K562 treated with DMSO at 1 percent for 48 hours (cell line): Measurements from ENCODE around the gene STK11. TPM values are rescaled to one million over a fixed set of nuclear protein-coding genes. Genes with fewer than 3 reads are reported as not detected.

Experiments used
- total RNA-seq: library from RNA; unstranded; fragments of 300-600 nt; gene quantifications from 2 replicates; pipeline ENCODE4 v1.2.3, GENCODE V29; 2022; ENCODE audit warnings: low replicate concordance; ENCODE audit errors: extremely low read depth

The STK11 gene, protein sequence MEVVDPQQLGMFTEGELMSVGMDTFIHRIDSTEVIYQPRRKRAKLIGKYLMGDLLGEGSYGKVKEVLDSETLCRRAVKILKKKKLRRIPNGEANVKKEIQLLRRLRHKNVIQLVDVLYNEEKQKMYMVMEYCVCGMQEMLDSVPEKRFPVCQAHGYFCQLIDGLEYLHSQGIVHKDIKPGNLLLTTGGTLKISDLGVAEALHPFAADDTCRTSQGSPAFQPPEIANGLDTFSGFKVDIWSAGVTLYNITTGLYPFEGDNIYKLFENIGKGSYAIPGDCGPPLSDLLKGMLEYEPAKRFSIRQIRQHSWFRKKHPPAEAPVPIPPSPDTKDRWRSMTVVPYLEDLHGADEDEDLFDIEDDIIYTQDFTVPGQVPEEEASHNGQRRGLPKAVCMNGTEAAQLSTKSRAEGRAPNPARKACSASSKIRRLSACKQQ
- 700 TPM in 1 of 2 replicates, not detected in the other for total RNA-seq

DNA sequence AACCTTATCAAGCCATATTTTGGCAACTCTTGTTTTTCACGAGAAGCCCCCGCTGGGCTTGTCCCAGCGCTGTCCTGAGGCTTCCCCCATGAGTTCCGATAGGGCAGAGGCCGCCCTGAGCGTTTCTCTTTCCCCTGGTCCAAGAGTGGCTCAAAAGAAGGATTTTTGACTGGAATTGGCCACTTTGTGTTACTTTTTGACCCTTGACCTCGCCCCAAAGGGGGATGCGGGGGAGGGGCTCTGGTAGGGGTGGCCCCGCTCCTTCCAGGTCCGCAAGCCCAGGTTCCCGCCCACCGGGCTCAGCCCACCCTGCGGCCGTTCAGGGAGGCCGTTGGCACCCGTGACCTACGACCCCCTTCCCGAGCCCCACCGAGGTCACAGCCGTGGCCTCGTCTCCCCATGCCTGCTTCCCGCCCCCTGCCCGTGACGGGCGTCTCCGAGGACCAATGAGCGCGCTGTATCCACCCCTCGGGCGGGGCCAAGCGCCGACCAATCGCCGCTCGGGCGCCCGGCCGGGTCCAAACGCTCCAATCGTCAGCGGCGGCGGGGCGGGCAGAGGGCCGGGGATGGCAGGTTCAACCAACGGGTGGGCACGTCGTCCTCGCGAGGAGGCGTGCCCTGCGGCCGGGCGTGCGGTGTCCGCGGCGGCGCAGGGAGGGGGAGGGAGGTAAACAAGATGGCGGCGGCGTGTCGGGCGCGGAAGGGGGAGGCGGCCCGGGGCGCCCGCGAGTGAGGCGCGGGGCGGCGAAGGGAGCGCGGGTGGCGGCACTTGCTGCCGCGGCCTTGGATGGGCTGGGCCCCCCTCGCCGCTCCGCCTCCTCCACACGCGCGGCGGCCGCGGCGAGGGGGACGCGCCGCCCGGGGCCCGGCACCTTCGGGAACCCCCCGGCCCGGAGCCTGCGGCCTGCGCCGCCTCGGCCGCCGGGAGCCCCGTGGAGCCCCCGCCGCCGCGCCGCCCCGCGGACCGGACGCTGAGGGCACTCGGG lies at the start of gene STK11:
Gene STK11 (plus strand): TSS at position 665 of the 986 bp plus-strand sequence. CDS start 1,136 bp downstream, outside the sequence.

DNA sequence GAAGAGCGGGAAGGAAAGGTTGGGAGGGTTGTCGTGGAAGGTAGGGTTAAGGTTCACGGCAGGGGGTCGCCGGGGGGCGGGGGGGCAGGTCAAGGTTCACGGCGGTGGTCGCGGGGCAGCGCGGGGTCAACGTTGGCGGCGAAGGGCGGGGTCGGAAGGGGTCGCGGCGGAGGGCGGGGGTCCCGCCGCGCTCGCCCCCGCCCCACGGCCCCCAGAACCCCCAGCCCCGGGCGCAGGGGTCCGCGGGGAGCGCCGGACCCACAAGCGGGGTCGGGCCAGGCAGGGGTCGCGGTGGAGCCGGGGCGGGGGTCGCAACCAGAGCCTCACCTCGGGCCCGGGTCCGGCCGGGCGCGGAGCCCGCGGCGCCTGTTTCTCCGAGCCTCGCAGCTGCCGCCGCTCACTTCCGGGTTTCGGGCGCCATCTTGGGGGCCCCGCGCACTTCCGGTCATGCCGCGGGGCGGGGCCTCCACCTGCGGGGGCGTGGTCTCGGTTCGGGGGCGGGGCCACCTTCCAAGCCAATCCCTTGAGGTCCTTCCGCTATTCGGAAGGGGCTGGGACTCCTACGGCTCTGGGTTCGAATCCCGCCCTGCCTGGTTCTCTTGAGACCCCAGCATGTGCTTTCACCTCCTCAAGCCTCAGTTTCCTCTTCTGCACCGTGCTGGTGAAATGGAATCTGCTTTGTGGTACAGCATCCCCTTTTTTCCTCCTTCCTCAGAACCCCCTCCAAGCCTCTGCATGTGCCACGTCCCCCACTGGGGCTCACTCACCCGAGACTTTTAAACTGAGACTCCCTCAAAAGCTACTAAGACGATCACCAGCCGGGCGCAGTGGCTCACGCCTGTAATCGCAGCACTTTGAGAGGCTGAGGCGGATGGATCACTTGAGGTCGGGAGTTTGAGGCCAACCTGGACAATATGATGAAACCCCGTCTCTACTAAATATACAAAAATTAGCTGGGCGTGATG lies 31.5 kb upstream of the STK11 start, which contains the start of gene SBNO2:
Gene SBNO2 (minus strand): TSS at position 424 of the 965 bp plus-strand sequence. CDS start 19,992 bp downstream, outside the sequence.

DNA sequence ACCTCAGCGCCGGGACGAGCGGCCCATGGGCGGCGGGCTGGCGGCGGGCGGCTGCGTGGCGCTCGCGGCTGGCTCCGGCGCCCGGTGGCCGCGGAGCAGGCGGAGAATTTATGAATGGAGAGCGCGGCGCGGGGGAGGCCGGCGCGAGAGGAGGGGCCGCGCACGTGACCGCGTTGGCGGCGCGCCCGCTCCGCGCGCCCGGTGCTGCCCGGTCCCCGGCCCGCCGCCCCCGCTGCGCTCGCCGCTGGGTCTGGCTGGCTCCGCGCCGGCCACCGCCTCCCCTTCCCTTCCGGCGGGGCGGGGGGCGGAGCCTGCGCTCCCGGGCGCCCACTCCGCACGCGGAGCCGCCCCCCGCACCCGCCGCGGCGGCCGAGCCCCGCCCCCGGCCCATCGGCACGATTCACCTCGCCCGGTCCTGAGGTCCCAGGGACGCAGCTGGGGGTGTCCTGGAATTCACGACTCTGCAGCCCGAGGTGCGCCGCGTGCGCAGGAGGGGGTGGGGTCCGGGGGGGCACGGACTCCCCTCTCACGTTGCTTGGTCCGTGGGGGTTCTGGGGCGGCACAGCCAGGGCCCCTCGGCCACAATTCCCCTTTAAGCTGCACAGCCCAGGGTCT lies 32.3 kb downstream of the STK11 start, which contains the start of gene CBARP:
Gene CBARP (minus strand): TSS at position 252 of the 615 bp plus-strand sequence. CDS start 1,905 bp downstream, outside the sequence.

DNA sequence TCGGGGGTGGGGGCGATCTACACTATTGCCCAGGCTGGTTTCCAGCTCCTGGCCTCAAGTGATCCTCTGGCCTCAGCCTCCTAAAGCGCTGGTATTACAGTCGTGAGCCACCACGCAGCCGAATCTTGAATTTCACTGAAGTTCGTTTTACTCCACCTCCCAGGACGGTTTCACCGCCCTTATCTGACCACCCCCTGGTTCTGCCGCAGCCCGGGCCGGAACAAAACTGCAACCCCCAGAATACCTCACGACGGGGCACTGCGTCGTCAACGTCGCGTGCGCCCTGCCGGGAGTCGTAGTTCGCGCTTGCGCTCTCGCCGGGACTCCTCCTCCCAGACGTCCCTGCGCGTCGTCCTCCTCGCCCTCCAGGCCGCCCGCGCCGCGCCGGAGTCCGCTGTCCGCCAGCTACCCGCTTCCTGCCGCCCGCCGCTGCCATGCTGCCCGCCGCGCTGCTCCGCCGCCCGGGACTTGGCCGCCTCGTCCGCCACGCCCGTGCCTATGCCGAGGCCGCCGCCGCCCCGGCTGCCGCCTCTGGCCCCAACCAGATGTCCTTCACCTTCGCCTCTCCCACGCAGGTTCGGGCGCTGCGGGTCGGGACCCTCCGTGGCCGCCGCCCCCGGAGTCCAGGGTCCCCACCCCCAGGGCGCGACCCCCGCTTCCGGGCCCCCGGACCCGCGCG lies 36.0 kb downstream of the STK11 start, which contains the start of gene ATP5F1D:
Gene ATP5F1D (plus strand): TSS at position 335 of the 679 bp plus-strand sequence. CDS start 100 bp downstream, at position 435.

DNA sequence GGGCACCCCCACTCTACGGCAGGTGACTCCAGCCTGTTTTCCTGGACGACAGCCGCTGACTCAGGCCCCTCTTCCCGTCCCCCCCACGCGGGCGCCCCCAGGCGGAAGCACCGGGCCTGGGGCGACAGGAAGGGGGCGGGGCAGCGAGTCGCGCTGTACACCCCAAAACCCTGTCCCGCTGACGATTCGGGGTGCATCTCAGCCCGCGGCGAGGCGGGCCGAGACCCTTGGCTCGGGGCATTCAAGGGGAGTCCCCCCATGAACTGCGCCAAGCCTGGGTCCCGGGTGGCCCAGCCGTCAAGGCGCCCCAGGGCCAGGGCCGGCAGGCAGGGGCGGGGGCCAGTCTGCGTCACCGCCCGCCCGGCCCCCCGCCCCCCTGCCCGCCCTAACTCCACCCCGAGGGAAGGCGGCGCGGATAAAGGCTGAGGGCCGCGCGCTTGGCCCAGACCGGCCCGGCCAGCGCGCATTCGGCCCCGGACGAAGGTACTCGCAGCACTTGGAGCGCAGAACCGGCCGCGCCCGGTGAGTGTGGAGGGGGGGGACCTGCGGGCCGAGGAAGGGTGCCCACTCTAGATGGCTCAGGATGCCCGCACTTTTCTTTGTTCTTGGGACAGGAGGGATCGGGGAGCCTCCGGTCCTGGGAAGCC lies 42.7 kb downstream of the STK11 start, which contains the start of gene MIDN:
Gene MIDN (plus strand): TSS at position 445 of the 647 bp plus-strand sequence. CDS start 1,714 bp downstream, outside the sequence.

DNA sequence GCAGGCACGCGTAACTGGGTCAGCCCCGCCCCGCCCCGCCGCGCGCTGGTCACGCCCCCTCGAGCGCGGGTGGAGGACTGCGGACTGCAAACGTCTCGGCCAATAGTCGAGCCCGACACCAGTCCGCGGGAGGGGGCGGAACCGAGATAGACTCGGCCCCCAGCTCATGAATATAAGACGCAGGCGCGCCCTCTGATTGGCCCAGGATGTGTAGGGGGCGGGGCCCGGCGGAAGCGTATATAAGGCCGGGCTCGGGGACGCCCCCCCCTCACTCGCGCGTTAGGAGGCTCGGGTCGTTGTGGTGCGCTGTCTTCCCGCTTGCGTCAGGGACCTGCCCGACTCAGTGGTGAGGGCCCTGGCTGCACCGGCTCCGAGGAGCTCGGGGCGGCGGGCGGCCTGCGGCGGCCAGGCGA lies 63.5 kb downstream of the STK11 start, which contains the start of gene CIRBP:
Gene CIRBP (plus strand): TSS at position 268 of the 413 bp plus-strand sequence. CDS start 1,602 bp downstream, outside the sequence.

DNA sequence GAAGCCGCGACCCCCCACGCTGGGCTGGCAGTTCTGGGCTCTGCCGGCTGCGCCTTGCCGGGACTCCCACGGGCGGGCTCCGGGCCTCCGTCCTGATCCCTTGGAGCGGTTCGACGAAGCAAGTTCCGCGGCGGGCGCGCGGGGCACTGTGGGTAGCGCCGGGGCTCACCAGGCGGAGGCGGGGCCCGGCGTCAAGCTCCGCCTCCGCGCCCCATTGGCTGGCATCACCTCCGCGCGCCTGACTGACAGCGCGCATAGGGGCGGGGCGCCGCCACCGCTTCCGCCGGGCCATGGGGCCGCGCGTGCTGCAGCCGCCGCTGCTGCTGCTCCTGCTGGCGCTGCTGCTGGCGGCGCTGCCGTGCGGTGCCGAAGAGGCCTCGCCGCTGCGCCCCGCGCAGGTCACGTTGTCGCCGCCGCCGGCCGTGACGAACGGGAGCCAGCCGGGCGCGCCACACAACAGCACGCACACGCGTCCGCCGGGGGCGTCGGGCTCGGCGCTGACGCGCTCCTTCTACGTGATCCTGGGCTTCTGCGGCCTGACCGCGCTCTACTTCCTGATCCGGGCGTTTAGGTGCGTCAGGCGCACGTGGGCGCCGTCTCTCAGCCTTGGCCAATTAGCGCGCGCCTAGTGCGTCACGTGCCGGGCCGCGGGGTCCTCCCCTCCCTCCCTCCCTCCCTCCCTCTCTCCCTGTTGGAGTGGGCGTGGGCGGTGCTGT lies 69.8 kb downstream of the STK11 start, which contains the start of gene FAM174C:
Gene FAM174C (plus strand): TSS at position 271 of the 716 bp plus-strand sequence. CDS start 20 bp downstream, at position 291.

Other genes starting within 250 kb of the STK11 start
- gene WDR18, start 221.4 kb upstream of the STK11 start, total RNA-seq, result not detected in 2 replicates
- gene GRIN3B, start 205.4 kb upstream of the STK11 start, total RNA-seq, result not detected in 2 replicates
- 230 TPM in 1 of 2 replicates, not detected in the other for gene TMEM259, start 184.7 kb upstream of the STK11 start, total RNA-seq
- gene RNU6-2, start 184.3 kb upstream of the STK11 start, total RNA-seq, result not detected in 2 replicates
- not detected in 2 replicates for gene CNN2, start 179.2 kb upstream of the STK11 start, total RNA-seq
- 154 TPM in 1 of 2 replicates, not detected in the other for gene ABCA7, start 165.7 kb upstream of the STK11 start, total RNA-seq
- 355 TPM in 1 of 2 replicates, not detected in the other for gene ARHGAP45, start 138.6 kb upstream of the STK11 start, total RNA-seq
- gene POLR2E, start 110.4 kb upstream of the STK11 start, total RNA-seq, result 472 TPM in 1 of 2 replicates, not detected in the other
- gene GPX4, start 101.8 kb upstream of the STK11 start, total RNA-seq, result not detected in 2 replicates
- 203 TPM in 1 of 2 replicates, not detected in the other for gene SBNO2, start 31.5 kb upstream of the STK11 start, total RNA-seq
- gene CBARP, start 32.2 kb downstream of the STK11 start, total RNA-seq, result not detected in 2 replicates
- gene ATP5F1D, start 36.0 kb downstream of the STK11 start, total RNA-seq, result not detected in 2 replicates
- gene MIDN, start 42.8 kb downstream of the STK11 start, total RNA-seq, result not detected in 2 replicates
- gene CIRBP, start 63.6 kb downstream of the STK11 start, total RNA-seq, result not detected in 2 replicates
- not detected in 2 replicates for gene FAM174C, start 69.8 kb downstream of the STK11 start, total RNA-seq
- gene EFNA2, start 80.1 kb downstream of the STK11 start, total RNA-seq, result not detected in 2 replicates
- gene NDUFS7, start 178.1 kb downstream of the STK11 start, total RNA-seq, result not detected in 2 replicates
- not detected in 2 replicates for gene GAMT, start 195.8 kb downstream of the STK11 start, total RNA-seq
- not detected in 2 replicates for gene DAZAP1, start 201.8 kb downstream of the STK11 start, total RNA-seq
- gene RPS15, start 232.6 kb downstream of the STK11 start, total RNA-seq, result 3,927 TPM in 1 of 2 replicates, not detected in the other
- gene APC2, start 244.3 kb downstream of the STK11 start, total RNA-seq, result not detected in 2 replicates